ENCODE data around the gene RCAN1. TPM values are rescaled to one million over a fixed set of nuclear protein-coding genes. Genes with fewer than 3 reads are reported as not detected.

Gene RCAN1
- total and polyA plus RNA-seq, 4 donors = 26.7 to 67.9 (median 46.7) TPM

DNA sequence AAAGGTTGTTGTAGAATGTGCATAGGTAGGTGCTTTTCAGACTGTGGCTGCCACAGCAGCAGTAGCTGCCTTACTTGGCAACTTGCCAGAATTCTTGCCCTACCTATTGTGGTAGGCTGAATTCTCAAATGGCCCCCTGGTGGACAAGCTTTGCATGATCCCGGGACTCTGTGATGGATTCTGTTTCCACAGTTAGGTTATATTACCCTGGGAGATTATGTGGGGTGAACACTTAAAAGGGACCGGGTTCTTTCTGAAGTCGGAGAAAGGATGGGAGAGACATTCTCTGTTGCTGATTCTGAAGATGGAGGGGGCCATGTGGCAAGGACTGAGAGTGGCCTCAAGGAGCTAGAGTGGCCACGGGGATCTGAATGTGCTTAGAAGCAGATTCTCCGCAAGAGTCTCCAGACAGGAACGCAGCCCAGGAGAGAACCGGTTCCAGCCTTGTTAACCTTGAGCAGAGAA, 70.8 kb downstream of the RCAN1 start:
- H3K4me1 ChIP-seq (ENCODE audit: control insufficient read depth in 4 of 4, insufficient read depth in 4 of 4, low read length in 3 of 4) = peaks cover 4 to 20% (median 17%) of the 10 kb centered on the region in 4 donors
- no peak overlapping the region for H3K4me3 ChIP-seq (ENCODE audit: low read depth in 1 of 3, low read length in 3 of 3)
- WGBS = 74% methylated on average over 7 of the region's 7 CpGs
- no peaks in the 10 kb centered on the region for H3K36me3 ChIP-seq (ENCODE audit: control insufficient read depth in 4 of 4, insufficient read depth in 3 of 4, low read depth in 1 of 4, low read length in 3 of 4)
- peak; percentile 48 for DNase-seq (ENCODE audit: low spot score)
- TF ChIP-seq GABPA (IDR thresholded peaks at IDR 0.05 in 1 of 2, conservative IDR thresholded peaks at IDR 0.05 in 1 of 2) = no peak
- no peak for TF ChIP-seq HNF4G (IDR thresholded peaks at IDR 0.05)
- TF ChIP-seq FOXA1 (IDR thresholded peaks at IDR 0.05) = no peak
- peak; percentile 6 to 30 for TF ChIP-seq HNF4A (conservative IDR thresholded peaks at IDR 0.05)
- TF ChIP-seq RXRA (IDR thresholded peaks at IDR 0.05) = peak in 1 of 2 donors; percentile 54
- TF ChIP-seq SP1 (IDR thresholded peaks at IDR 0.05) = peak; percentile 37
- TF ChIP-seq, protein P1, sequence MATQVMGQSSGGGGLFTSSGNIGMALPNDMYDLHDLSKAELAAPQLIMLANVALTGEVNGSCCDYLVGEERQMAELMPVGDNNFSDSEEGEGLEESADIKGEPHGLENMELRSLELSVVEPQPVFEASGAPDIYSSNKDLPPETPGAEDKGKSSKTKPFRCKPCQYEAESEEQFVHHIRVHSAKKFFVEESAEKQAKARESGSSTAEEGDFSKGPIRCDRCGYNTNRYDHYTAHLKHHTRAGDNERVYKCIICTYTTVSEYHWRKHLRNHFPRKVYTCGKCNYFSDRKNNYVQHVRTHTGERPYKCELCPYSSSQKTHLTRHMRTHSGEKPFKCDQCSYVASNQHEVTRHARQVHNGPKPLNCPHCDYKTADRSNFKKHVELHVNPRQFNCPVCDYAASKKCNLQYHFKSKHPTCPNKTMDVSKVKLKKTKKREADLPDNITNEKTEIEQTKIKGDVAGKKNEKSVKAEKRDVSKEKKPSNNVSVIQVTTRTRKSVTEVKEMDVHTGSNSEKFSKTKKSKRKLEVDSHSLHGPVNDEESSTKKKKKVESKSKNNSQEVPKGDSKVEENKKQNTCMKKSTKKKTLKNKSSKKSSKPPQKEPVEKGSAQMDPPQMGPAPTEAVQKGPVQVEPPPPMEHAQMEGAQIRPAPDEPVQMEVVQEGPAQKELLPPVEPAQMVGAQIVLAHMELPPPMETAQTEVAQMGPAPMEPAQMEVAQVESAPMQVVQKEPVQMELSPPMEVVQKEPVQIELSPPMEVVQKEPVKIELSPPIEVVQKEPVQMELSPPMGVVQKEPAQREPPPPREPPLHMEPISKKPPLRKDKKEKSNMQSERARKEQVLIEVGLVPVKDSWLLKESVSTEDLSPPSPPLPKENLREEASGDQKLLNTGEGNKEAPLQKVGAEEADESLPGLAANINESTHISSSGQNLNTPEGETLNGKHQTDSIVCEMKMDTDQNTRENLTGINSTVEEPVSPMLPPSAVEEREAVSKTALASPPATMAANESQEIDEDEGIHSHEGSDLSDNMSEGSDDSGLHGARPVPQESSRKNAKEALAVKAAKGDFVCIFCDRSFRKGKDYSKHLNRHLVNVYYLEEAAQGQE (IDR thresholded peaks at IDR 0.05) = no peak
- peak; percentile 85 to 89 for TF ChIP-seq RAD21 (IDR thresholded peaks at IDR 0.05)
- TF ChIP-seq, protein P2, sequence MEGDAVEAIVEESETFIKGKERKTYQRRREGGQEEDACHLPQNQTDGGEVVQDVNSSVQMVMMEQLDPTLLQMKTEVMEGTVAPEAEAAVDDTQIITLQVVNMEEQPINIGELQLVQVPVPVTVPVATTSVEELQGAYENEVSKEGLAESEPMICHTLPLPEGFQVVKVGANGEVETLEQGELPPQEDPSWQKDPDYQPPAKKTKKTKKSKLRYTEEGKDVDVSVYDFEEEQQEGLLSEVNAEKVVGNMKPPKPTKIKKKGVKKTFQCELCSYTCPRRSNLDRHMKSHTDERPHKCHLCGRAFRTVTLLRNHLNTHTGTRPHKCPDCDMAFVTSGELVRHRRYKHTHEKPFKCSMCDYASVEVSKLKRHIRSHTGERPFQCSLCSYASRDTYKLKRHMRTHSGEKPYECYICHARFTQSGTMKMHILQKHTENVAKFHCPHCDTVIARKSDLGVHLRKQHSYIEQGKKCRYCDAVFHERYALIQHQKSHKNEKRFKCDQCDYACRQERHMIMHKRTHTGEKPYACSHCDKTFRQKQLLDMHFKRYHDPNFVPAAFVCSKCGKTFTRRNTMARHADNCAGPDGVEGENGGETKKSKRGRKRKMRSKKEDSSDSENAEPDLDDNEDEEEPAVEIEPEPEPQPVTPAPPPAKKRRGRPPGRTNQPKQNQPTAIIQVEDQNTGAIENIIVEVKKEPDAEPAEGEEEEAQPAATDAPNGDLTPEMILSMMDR (IDR thresholded peaks at IDR 0.05; ENCODE audit: low read depth, low read length, missing input control) = peak; percentile 83
- no peaks in the 10 kb centered on the region for H3K27me3 ChIP-seq (ENCODE audit: control insufficient read depth in 4 of 4, insufficient read depth in 4 of 4, low read length in 3 of 4)
- peak overlapping the region; percentile 61 to 63 for H3K27ac ChIP-seq (ENCODE audit: low read depth in 1 of 2, low read length in 2 of 2)
- no peaks in the 10 kb centered on the region for H3K9me3 ChIP-seq (ENCODE audit: control insufficient read depth in 4 of 4, low read length in 3 of 4)
- no peak overlapping the region for H3K9ac ChIP-seq (ENCODE audit: low read depth in 1 of 2, low read length in 2 of 2)

DNA sequence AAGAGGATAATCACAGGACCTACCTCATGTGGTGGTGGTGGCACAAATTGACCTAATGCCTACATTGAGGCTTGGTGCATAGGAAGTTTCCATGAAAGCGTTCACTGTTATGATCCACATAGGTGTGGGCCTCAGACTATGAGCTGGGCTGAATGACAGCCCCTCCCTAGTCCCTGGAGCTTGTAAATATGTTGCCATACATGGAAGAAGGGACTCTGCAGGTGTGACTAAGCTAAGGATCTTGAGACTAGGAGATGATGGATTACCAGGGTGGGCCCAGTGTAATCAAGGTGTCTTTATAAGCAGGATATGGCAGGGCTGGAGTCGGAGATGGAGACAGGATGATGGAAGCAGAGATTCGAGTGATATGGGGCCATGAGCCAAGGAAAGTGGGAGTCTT, 71.9 kb downstream of the RCAN1 start:
- Histone ChIP-seq H3K4me1 (ENCODE audit: control insufficient read depth in 4 of 4, insufficient read depth in 4 of 4, low read length in 3 of 4) (peaks cover 4 to 20% (median 17%) of the 10 kb centered on the region in 4 donors), H3K4me3 (ENCODE audit: low read depth in 1 of 3, low read length in 3 of 3) (no peak overlapping the region), H3K27ac (ENCODE audit: low read depth in 1 of 2, low read length in 2 of 2) (no peak overlapping the region), H3K36me3 (ENCODE audit: control insufficient read depth in 4 of 4, insufficient read depth in 3 of 4, low read depth in 1 of 4, low read length in 3 of 4) (no peaks in the 10 kb centered on the region), H3K9ac (ENCODE audit: low read depth in 1 of 2, low read length in 2 of 2) (no peak overlapping the region), H3K9me3 (ENCODE audit: control insufficient read depth in 4 of 4, low read length in 3 of 4) (no peaks in the 10 kb centered on the region), H3K27me3 (ENCODE audit: control insufficient read depth in 4 of 4, insufficient read depth in 4 of 4, low read length in 3 of 4) (no peaks in the 10 kb centered on the region)
- no peak for DNase-seq (ENCODE audit: low spot score)
- WGBS = 74% methylated on average over 3 of the region's 3 CpGs
- no peak for TF ChIP-seq NR2F2 (IDR thresholded peaks at IDR 0.05)
- TF ChIP-seq, protein P3, sequence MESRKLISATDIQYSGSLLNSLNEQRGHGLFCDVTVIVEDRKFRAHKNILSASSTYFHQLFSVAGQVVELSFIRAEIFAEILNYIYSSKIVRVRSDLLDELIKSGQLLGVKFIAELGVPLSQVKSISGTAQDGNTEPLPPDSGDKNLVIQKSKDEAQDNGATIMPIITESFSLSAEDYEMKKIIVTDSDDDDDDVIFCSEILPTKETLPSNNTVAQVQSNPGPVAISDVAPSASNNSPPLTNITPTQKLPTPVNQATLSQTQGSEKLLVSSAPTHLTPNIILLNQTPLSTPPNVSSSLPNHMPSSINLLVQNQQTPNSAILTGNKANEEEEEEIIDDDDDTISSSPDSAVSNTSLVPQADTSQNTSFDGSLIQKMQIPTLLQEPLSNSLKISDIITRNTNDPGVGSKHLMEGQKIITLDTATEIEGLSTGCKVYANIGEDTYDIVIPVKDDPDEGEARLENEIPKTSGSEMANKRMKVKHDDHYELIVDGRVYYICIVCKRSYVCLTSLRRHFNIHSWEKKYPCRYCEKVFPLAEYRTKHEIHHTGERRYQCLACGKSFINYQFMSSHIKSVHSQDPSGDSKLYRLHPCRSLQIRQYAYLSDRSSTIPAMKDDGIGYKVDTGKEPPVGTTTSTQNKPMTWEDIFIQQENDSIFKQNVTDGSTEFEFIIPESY (IDR thresholded peaks at IDR 0.05) = no peak
- no peak for TF ChIP-seq SP1 (IDR thresholded peaks at IDR 0.05)
- no peak for TF ChIP-seq YY1 (IDR thresholded peaks at IDR 0.05)
- TF ChIP-seq HNF4A (conservative IDR thresholded peaks at IDR 0.05) = no peak
- TF ChIP-seq, protein P2 (IDR thresholded peaks at IDR 0.05; ENCODE audit: low read depth, low read length, missing input control) = no peak
- no peak for TF ChIP-seq FOXA1 (IDR thresholded peaks at IDR 0.05)
- no peak for TF ChIP-seq HNF4G (IDR thresholded peaks at IDR 0.05)
- no peak for TF ChIP-seq FOXA2 (IDR thresholded peaks at IDR 0.05)
- TF ChIP-seq EGR1 (IDR thresholded peaks at IDR 0.05; ENCODE audit: low read depth in 2 of 2) = no peak
- TF ChIP-seq, protein P1 (IDR thresholded peaks at IDR 0.05) = no peak
- TF ChIP-seq TAF1 (conservative IDR thresholded peaks at IDR 0.05) = no peak
- TF ChIP-seq RAD21 (IDR thresholded peaks at IDR 0.05) = no peak

Measured in liver (tissue), 9 donors.